ENCODE measurements around the gene MTUS2.

DNA sequence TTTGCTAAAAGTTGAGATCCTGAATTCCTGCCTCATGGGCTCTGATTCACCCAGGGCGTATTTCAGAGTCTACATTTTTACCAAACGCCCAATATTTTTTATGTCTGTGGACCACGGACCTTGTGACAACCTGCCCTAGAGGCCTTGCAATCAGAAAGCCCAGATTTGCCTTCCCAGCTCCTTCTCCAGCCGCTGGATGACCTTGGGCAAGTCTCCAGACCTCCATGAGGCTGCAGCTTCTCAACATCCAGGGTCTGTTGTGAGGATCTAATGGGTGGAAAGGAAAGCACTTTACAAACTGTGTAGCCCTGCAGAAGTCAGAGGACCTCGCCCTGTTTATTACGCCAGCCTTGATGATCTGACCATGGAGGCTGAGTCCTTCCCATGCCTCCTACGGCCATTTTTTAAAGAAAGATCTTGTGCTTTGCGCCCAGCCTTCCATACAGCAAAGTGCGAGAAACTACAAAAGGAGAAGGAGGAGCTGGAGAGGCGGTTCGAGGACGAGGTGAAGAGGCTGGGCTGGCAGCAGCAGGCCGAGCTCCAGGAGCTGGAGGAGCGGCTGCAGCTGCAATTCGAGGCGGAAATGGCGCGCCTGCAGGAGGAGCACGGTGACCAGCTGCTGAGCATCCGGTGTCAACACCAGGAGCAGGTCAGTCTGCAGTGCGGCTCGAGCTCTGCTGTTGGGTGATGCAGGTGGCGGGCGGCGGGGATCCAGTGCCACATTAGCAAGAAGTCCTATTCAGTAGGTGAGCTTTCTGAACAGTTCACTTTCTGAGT, 659.8 kb downstream of the MTUS2 start:
- TF ChIP-seq, protein P1, sequence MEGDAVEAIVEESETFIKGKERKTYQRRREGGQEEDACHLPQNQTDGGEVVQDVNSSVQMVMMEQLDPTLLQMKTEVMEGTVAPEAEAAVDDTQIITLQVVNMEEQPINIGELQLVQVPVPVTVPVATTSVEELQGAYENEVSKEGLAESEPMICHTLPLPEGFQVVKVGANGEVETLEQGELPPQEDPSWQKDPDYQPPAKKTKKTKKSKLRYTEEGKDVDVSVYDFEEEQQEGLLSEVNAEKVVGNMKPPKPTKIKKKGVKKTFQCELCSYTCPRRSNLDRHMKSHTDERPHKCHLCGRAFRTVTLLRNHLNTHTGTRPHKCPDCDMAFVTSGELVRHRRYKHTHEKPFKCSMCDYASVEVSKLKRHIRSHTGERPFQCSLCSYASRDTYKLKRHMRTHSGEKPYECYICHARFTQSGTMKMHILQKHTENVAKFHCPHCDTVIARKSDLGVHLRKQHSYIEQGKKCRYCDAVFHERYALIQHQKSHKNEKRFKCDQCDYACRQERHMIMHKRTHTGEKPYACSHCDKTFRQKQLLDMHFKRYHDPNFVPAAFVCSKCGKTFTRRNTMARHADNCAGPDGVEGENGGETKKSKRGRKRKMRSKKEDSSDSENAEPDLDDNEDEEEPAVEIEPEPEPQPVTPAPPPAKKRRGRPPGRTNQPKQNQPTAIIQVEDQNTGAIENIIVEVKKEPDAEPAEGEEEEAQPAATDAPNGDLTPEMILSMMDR (conservative IDR thresholded peaks at IDR 0.05; ENCODE audit: low read depth, low read length), result no peak
- TF ChIP-seq EZH2phosphoT487 (IDR thresholded peaks at IDR 0.05; ENCODE audit: borderline replicate concordance, low read length) (no peak), EZH2 (IDR thresholded peaks at IDR 0.05; ENCODE audit: low read length, unreplicated experiment) (no peak)
